GM18951 (cell line): ENCODE results near the gene ITGBL1.

Experiments
- POLR2A ChIP-seq: IDR thresholded peaks from 4 replicates; pipeline ENCODE4 v1.6.1; 2011; ENCODE audit warnings: mild to moderate bottlenecking; ENCODE audit not compliant: insufficient read length, insufficient read depth; ENCODE audit errors: extremely low read depth
- in situ Hi-C: fragments of 300-500 bp; cut with MboI; formaldehyde crosslinking; loops from one replicate; pipeline ENCODE4 v1.12.0; 2022; ENCODE audit warnings: low sequenced_read_pairs, mixed read lengths, inconsistent platforms; ENCODE audit not compliant: unreplicated experiment

Gene ITGBL1

DNA sequence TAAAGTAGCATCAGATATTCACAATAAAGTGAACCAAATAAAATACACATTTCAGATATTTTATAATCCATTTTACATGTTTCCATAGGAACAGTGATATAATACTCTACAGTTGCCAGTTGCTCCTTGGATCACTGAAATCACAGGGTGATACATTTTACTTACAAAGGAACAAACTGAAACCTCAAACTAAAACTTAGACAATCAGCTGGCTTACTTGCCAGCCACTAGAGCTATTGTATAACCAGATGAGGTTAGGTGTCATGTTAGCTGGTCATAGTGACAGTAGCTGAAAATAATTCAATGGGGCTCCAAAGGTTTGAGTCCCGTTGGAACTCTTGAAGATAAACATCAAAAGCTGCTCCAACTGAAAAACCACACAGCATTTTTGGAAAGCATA is 274.6 kb downstream of the ITGBL1 start:
- in situ Hi-C loops = no loop called here
- TF ChIP-seq POLR2A = no peak

DNA sequence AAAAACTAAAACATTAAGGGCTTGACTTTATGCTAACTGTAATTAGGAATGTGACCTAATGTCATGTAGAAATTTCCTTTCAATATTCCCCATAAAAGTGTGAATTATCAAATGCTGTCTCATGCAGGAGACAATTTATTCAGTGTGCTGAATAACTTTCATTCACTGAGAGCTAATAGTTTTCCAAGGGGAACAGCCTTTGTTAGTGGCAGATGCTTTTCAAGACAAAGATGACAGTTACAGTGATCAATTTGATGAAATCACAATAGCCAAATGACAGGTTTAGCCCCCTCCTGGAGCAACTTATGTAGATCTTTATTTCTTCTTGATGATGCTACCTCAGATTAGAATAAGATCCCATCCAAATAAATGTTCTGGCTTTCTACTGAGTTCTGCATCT is 275.5 kb downstream of the ITGBL1 start:
- no peak for TF ChIP-seq POLR2A

DNA sequence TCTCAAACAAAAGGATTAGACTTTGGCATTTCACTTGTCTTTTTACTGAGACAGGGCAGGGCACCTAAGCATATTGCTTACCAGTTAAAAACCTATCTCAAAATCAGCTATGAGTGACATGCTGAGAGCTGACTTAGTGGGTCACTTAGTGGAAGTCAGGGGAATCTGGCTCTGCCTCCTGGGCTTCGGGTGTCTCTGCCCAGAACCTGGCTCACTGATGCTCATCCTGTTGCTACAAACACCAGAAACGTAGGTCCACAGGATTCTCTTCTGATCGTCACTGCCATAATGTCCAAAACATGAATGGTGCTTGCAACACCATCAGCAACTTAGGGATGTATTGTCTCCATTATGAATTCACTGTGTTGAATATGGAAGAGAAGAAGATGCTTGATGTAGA is 276.1 kb downstream of the ITGBL1 start:
- in situ Hi-C loops = no loop called here
- TF ChIP-seq POLR2A = no peak

More for the DNA sequence above, 275.5 kb downstream of the ITGBL1 start:
- in situ Hi-C loops = no loop called here

DNA sequence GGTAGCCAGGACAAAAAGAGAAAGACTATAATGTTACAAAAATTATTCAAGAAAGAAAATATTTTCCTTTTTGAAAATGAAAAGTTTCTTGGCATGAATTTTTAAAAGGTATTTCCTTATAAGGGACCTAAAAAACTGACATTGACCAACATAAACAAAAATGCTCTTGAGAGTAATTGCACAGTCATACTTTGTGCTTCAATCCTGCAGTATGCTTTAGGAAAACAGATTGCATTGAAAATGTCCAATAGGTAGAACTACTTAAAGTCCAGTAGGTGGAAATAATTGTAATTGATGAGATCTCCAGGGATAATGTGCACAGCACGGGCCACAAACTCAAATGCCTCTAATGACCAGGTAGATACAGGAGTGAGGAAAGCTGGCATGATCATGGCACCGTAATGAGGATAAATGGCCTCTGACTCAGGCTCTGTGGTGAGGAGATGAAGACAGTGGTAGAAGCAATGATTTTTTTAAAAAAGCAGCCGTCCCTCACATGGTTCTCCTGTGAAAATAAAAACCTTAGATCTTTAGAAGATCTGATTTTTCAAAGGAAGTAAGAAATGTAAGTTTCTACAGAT is 278.0 kb downstream of the ITGBL1 start:
- in situ Hi-C loops = no loop called here
- no peak for TF ChIP-seq POLR2A

DNA sequence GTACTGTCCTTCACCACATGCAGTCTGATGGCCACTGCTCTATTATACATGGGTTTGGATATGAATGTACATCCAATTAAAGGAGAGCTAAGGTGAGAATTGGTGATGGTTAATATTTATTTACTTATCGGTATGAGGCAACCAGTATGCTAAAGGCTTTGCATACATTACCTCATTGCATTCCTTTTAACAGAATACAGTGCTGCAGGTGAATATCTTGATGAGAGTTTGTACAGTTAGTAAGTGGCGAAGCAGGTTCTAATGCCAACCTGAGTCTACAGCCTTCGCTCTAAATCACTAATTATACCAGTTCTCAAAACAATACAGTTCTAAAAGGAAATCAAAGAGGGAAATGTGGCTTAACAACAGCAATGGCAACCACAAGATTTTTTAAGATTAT is 284.1 kb downstream of the ITGBL1 start:
- in situ Hi-C loops = no loop called here
- no peak for TF ChIP-seq POLR2A

DNA sequence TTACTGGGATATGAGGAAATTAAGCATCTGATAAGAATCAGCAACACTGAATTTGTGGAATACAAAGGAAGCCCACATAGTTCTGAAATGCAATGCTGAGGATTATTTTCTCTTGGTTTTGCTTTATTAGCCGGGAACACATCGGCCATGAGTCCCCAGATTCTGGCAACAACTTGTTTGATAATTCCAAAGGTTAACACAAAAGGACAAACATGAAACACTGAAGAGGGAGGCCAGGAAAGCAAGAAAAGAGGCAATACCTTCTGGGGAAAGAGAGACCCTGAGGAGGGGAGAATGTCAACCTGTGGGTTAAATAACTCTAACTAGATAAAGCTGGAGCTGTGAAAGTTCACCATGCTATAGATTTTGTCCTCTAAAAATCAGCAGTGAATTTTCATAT is 285.9 kb downstream of the ITGBL1 start:
- TF ChIP-seq POLR2A = no peak
- in situ Hi-C loops = no loop called here

DNA sequence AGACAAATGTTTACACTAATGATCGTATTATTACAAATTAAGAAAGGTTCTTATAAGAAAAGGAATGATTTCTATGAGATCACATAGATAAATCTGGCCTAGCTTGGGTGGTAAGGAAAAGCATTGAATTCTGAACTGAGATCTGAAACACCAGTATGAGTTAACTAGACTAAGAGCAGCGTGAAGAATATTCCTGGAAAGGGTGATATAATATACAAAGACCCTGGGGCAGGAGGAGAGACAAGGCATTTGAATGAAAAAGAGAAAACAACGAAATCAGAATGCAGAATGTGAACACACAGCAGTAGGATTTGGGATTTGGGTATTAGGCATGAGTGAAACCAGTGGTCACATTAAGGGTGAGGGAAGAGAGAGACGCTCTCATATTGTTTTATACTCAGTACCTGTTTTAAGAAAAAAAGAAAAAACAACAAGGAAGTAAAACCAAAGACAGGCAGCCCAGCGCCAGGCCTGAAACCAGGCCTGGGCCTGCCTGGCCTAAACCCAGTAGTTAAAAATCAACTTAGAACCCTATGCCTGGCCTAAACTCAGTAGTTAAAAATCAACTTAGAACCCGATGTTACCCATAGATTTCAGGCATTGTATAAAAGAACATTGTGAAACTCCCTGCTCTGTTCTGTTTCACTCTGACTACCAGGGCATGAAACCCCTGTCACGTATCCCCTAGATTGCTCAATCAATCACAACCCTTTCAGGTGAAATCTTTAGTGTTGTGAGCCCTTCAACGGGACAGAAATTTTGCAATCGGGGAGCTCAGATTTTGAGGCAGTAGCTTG is 287.1 kb downstream of the ITGBL1 start:
- TF ChIP-seq POLR2A = no peak
- in situ Hi-C loops = no loop called here

DNA sequence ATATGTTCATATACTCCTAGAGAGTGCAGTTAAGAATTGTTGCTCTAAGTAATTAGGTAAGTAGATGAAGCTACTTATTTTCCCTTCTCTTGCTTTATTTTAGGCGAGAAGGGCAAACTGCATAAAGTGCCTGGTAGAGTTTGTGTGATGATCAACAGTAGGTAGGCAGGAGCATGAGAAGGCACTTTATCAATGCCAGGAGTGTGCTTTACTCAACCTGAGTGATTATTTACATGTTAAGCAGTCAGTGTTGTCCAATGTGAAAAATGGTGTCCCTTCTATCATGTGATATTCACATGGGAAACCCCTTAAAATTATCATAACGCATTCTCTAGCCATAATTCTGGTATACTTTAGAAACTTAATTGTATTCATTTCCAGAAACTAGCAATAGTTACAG is 294.0 kb downstream of the ITGBL1 start:
- in situ Hi-C loops = no loop called here
- TF ChIP-seq POLR2A = no peak

DNA sequence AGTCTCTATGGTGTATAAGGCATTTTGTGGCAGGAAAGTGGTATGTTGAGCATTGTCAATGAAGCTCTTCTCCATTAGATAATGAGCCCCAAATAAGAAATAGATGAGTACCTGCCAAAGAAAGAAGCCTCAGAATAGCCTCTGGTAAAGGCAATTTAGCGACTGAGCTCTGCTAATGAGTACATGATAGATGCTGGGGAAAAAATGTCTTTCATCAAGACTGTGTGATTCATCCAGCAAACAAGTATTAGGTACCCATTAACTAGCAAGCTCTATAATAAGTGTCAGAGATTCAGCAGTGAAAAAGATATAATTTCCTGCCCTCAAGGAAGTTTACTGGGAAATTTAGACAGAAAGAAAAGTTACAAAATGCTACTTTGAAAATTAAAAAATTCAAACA is 294.6 kb downstream of the ITGBL1 start:
- in situ Hi-C loops = no loop called here
- no peak for TF ChIP-seq POLR2A

DNA sequence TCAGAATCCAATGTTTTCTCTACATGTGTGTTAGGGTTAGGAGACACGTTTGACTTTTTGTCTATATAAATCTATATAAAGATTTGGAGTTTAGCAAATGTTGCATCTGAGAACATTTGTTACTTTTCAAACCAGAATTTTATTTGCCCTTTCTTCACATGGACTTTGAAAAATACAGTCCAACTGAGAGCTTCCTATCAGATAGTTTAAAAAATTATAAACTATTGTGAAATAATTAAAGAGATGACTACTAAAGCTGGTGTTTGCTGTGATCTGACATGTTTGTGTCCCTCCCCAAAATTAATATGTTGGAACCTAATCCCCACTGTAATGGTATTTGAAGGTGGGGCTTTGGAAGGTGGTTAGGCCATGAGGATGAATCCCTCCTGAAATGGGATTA is 297.1 kb downstream of the ITGBL1 start:
- no peak for TF ChIP-seq POLR2A
- in situ Hi-C loops = no loop called here

DNA sequence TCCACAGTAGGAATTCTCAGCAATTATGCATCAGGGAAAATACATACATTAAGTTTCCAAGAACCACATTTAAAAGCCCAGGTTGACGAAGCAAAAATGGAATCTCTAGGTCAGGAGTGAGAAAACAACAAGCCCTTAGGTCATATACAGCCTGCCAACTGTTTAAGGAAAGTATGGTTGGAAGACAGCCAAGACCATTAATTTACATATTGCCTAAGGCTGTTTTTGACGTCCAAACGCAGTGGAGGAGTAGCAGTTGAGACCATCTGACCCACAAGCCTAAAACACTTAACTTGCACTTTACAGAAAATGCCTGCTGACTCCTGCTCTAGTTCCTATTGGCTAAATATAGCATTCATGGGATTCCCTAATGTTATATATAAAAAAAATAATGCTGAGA is 299.0 kb downstream of the ITGBL1 start:
- in situ Hi-C loops = loop anchor here (10.0 to 25.0 kb wide), 2 partner anchors 237 to 614 kb away; no protein-coding TSS in a partner anchor
- TF ChIP-seq POLR2A = no peak

DNA sequence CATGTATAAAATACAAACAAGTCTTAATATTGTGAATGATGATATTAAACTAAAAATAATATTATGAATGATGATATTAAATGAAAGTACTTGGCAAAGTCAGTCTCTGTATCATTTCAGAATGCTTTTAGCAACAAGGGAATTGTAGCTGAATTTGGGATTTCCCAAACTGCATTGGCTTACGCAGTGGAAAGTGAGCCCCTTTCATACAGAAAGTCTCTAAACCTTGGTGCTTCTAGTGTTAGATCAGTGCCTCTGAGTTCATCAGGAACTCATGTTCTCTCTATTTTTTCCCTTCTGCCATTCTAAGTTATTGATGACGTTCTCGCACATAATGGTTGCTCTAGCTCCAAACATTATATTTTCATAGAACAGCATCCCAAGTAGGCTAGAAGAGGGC is 300.0 kb downstream of the ITGBL1 start:
- in situ Hi-C loops = loop anchor here (10.0 to 25.0 kb wide), 2 partner anchors 238 to 615 kb away; no protein-coding TSS in a partner anchor
- no peak for TF ChIP-seq POLR2A

DNA sequence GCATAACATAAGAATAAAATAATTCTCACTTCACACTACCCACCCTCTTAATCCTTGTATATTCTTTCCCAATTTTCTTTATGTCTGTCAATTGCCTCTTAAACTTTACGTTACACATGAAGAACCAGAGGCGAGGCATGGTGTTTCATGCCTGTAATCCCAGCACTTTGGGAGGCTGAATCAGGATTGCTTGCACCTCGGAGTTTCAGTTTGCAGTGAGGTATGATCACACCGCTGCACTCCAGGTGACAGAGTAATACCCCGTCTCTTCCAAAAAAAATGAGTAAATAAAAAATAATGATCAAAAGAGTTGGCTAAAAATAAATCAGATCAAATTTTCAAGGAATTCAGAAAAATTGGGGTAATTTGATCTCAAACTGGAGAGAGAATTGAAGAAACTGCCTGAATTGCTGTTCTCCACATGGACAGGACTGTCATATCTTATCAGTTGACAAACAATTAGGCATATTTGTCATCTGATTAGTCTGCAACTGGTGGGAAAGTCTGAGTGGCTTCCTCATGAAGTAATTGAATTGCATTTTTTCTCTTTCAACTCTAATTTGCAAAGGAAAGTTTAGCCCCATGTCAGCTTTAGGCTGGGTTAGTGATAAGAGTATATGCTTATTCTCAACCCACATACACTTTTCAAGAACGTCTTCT is 302.9 kb downstream of the ITGBL1 start:
- TF ChIP-seq POLR2A = no peak
- in situ Hi-C loops = loop anchor here (10.0 to 25.0 kb wide), 2 partner anchors 241 to 618 kb away; no protein-coding TSS in a partner anchor
